ENCODE measurements around the gene C12orf54. TPM values are rescaled to one million over a fixed set of nuclear protein-coding genes. Genes with fewer than 3 reads are reported as not detected.

Gene C12orf54
- total RNA-seq, 1 donor from 2014 or later = not detected

GRCh38 chr12:48482930-48483329 is 632 bp downstream of the C12orf54 start:
- TF ChIP-seq EZH2 (IDR thresholded peaks at IDR 0.05) = no peak
- no peak for TF ChIP-seq EZH2phosphoT487 (IDR thresholded peaks at IDR 0.05)
- TF ChIP-seq, protein P1, sequence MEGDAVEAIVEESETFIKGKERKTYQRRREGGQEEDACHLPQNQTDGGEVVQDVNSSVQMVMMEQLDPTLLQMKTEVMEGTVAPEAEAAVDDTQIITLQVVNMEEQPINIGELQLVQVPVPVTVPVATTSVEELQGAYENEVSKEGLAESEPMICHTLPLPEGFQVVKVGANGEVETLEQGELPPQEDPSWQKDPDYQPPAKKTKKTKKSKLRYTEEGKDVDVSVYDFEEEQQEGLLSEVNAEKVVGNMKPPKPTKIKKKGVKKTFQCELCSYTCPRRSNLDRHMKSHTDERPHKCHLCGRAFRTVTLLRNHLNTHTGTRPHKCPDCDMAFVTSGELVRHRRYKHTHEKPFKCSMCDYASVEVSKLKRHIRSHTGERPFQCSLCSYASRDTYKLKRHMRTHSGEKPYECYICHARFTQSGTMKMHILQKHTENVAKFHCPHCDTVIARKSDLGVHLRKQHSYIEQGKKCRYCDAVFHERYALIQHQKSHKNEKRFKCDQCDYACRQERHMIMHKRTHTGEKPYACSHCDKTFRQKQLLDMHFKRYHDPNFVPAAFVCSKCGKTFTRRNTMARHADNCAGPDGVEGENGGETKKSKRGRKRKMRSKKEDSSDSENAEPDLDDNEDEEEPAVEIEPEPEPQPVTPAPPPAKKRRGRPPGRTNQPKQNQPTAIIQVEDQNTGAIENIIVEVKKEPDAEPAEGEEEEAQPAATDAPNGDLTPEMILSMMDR (IDR thresholded peaks at IDR 0.05) = no peak
- no peaks in the 10 kb centered on the region for H3K4me1 Mint-ChIP-seq
- Histone ChIP-seq H3K36me3 (no peaks in the 10 kb centered on the region), H3K27me3 (no peaks in the 10 kb centered on the region), H3K4me1 (no peaks in the 10 kb centered on the region), H3K79me2 (ENCODE audit: low read depth) (no peaks in the 10 kb centered on the region), H3F3A (ENCODE audit: low read depth) (no peaks in the 10 kb centered on the region), H2AFZ (replicated peaks) (no peak overlapping the region), H3K9ac (no peak overlapping the region), H3K4me2 (no peak overlapping the region), H4K20me1 (ENCODE audit: low read depth) (no peaks in the 10 kb centered on the region), H3K9me3 (ENCODE audit: low read depth) (no peaks in the 10 kb centered on the region), H3K4me3 (no peak overlapping the region), H3K27ac (no peak overlapping the region)
- H3K4me3 Mint-ChIP-seq = no peak overlapping the region
- no peaks in the 10 kb centered on the region for H3K9me3 Mint-ChIP-seq
- H3K36me3 Mint-ChIP-seq = no peaks in the 10 kb centered on the region
- no peak overlapping the region for H3K27ac Mint-ChIP-seq
- DNase-seq (ENCODE audit: low spot score) = no peak
- no peaks in the 10 kb centered on the region for H3K27me3 Mint-ChIP-seq (ENCODE audit: insufficient read depth, low read depth)

GRCh38 chr12:48486261-48486660 is 4.0 kb downstream of the C12orf54 start:
- Histone ChIP-seq H3F3A (ENCODE audit: low read depth) (no peaks in the 10 kb centered on the region), H3K27ac (no peak overlapping the region), H2AFZ (replicated peaks) (no peak overlapping the region), H3K9me3 (ENCODE audit: low read depth) (no peaks in the 10 kb centered on the region), H3K79me2 (ENCODE audit: low read depth) (no peaks in the 10 kb centered on the region), H3K4me2 (no peak overlapping the region), H3K27me3 (no peaks in the 10 kb centered on the region), H3K4me3 (no peak overlapping the region), H3K4me1 (no peaks in the 10 kb centered on the region), H3K9ac (no peak overlapping the region), H3K36me3 (no peaks in the 10 kb centered on the region), H4K20me1 (ENCODE audit: low read depth) (no peaks in the 10 kb centered on the region)
- TF ChIP-seq EZH2 (IDR thresholded peaks at IDR 0.05) = no peak
- TF ChIP-seq, protein P1 (IDR thresholded peaks at IDR 0.05) = no peak
- no peak for TF ChIP-seq EZH2phosphoT487 (IDR thresholded peaks at IDR 0.05)
- Mint-ChIP-seq H3K27me3 (ENCODE audit: insufficient read depth, low read depth) (no peaks in the 10 kb centered on the region), H3K9me3 (no peaks in the 10 kb centered on the region), H3K27ac (no peak overlapping the region), H3K36me3 (no peaks in the 10 kb centered on the region), H3K4me3 (no peak overlapping the region), H3K4me1 (no peaks in the 10 kb centered on the region)
- no peak for DNase-seq (ENCODE audit: low spot score)

DNA sequence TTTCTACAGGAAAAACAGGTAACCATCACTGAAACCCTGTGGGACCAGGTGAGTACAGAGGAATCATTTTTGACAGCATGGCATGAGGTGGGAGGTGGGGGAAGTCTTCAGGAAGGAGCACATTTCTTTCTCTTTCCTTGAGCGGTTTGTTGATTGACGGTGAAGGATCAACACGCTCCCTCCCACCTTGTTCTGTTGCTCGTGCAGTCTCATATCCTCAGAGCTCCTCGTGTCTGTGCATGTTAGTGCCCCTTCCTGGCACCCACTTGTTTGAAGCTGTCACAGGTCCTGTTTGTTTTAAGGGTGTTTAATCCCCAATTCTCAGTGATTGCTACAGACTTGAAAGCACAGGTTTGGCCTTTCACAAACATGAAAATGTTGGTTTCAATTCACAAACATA is 4.4 kb downstream of the C12orf54 start:
- Histone ChIP-seq H3K4me1 (no peaks in the 10 kb centered on the region), H3K9me3 (ENCODE audit: low read depth) (no peaks in the 10 kb centered on the region), H3K27me3 (no peaks in the 10 kb centered on the region), H3K4me3 (no peak overlapping the region), H4K20me1 (ENCODE audit: low read depth) (no peaks in the 10 kb centered on the region), H3K27ac (no peak overlapping the region), H3K79me2 (ENCODE audit: low read depth) (no peaks in the 10 kb centered on the region), H3K36me3 (no peaks in the 10 kb centered on the region), H3K4me2 (no peak overlapping the region), H2AFZ (replicated peaks) (no peak overlapping the region), H3K9ac (no peak overlapping the region), H3F3A (ENCODE audit: low read depth) (no peaks in the 10 kb centered on the region)
- Mint-ChIP-seq H3K4me3 (no peak overlapping the region), H3K36me3 (no peaks in the 10 kb centered on the region), H3K27me3 (ENCODE audit: insufficient read depth, low read depth) (peaks cover 2% of the 10 kb centered on the region), H3K4me1 (no peaks in the 10 kb centered on the region), H3K9me3 (no peaks in the 10 kb centered on the region), H3K27ac (no peak overlapping the region)
- TF ChIP-seq, protein P1 (IDR thresholded peaks at IDR 0.05) = no peak
- no peak for TF ChIP-seq EZH2phosphoT487 (IDR thresholded peaks at IDR 0.05)
- no peak for TF ChIP-seq EZH2 (IDR thresholded peaks at IDR 0.05)
- no peak for DNase-seq (ENCODE audit: low spot score)
